Activated T-helper 9 cell treated with anti-CD3 and anti-CD28 coated beads, Interleukin-2, amount 50 U/mL, for 16 hours (primary cell): Measurements from ENCODE around the gene ITPR1.
"Not testable (repeated sequence)": the region's sequence is repeated elsewhere in the genome, so short reads cannot be mapped to it uniquely, and the experiment has no call there.

ENCODE experiments used
- DNase-seq: peaks from one replicate; pipeline ENCODE4 v3.0.0-alpha.2; 2020; ENCODE audit warnings: low read depth

The ITPR1 gene

GRCh38 chr3:4758957-4759656, 266.0 kb downstream of the ITPR1 start:
- DNase-seq, result no peak

GRCh38 chr3:4759689-4760312, 266.7 kb downstream of the ITPR1 start:
- no peak for DNase-seq

GRCh38 chr3:4761759-4762158, 268.6 kb downstream of the ITPR1 start:
- no peak for DNase-seq

GRCh38 chr3:4762481-4763230, 269.5 kb downstream of the ITPR1 start:
- DNase-seq, result not testable (repeated sequence)

- DNase-seq, result no peak
These were observed 270.6 kb downstream of the ITPR1 start for GRCh38 chr3:4763604-4764247.

GRCh38 chr3:4765212-4765611, 272.1 kb downstream of the ITPR1 start:
- DNase-seq, result no peak

- no peak for DNase-seq
These were observed 273.1 kb downstream of the ITPR1 start for GRCh38 chr3:4766263-4766662.

- DNase-seq, result no peak
These were observed 273.8 kb downstream of the ITPR1 start for GRCh38 chr3:4766716-4767499.

- DNase-seq, result no peak
These were observed 274.9 kb downstream of the ITPR1 start for GRCh38 chr3:4768021-4768420.

GRCh38 chr3:4768521-4768920, 275.4 kb downstream of the ITPR1 start:
- DNase-seq, result no peak

- no peak for DNase-seq
These were observed 277.4 kb downstream of the ITPR1 start for GRCh38 chr3:4770561-4770960.

GRCh38 chr3:4771243-4771642, 278.1 kb downstream of the ITPR1 start:
- no peak for DNase-seq

- no peak for DNase-seq
These were observed 279.1 kb downstream of the ITPR1 start for GRCh38 chr3:4772171-4772804.

- no peak for DNase-seq
These were observed 279.7 kb downstream of the ITPR1 start for GRCh38 chr3:4772858-4773257.

- DNase-seq, result no peak
These were observed 280.4 kb downstream of the ITPR1 start for GRCh38 chr3:4773583-4773982.

GRCh38 chr3:4774531-4774930, 281.4 kb downstream of the ITPR1 start:
- no peak for DNase-seq

- no peak for DNase-seq
These were observed 283.3 kb downstream of the ITPR1 start for GRCh38 chr3:4776399-4776979.

GRCh38 chr3:4776980-4777581, 283.9 kb downstream of the ITPR1 start:
- no peak for DNase-seq

- no peak for DNase-seq
These were observed 285.0 kb downstream of the ITPR1 start for GRCh38 chr3:4778119-4778518.

GRCh38 chr3:4778740-4779139, 285.6 kb downstream of the ITPR1 start:
- DNase-seq, result no peak

GRCh38 chr3:4780545-4780957, 287.4 kb downstream of the ITPR1 start:
- DNase-seq, result no peak
